Mesenchymal stem cell (in vitro differentiated cells and primary cell): Measurements from ENCODE around the gene CORO2B.

Experiments used
- DNase-seq: peaks from one replicate; pipeline ENCODE4 v3.0.0-alpha.2; 2013
- H2AFZ ChIP-seq: one replicate; pipeline ENCODE4 v1.6.1; 2013; ENCODE audit warnings: low read depth, mild to moderate bottlenecking, control low read depth, inconsistent platforms, low read length, moderate library complexity
- H2AK5ac ChIP-seq: 2 replicates; pipeline ENCODE4 v1.6.1; 2013; ENCODE audit warnings: low read length, moderate library complexity, mild to moderate bottlenecking, inconsistent platforms; ENCODE audit not compliant: severe bottlenecking
- H2BK120ac ChIP-seq: one replicate; pipeline ENCODE4 v1.6.1; 2013; ENCODE audit warnings: low read depth, mild to moderate bottlenecking, inconsistent platforms, low read length, moderate library complexity
- H2BK12ac ChIP-seq, 2 experiments: one replicate each; pipeline ENCODE4 v1.6.1; 2013; ENCODE audit warnings: inconsistent platforms in 2 of 2, low read length in 2 of 2, mild to moderate bottlenecking in 2 of 2, moderate library complexity in 2 of 2, control low read depth in 1 of 2
- H2BK15ac ChIP-seq: one replicate; pipeline ENCODE4 v1.6.1; 2013; ENCODE audit warnings: mild to moderate bottlenecking, low read depth, inconsistent platforms; ENCODE audit not compliant: poor library complexity, severe bottlenecking
- H2BK5ac ChIP-seq: 2 replicates; pipeline ENCODE4 v1.6.1; 2013; ENCODE audit warnings: low read depth, mild to moderate bottlenecking, low read length, control low read depth, inconsistent platforms; ENCODE audit not compliant: poor library complexity, severe bottlenecking
- H3K14ac ChIP-seq, 2 experiments: one replicate each; pipeline ENCODE4 v1.6.1; 2013; ENCODE audit warnings: inconsistent platforms in 2 of 2, low read length in 2 of 2, control low read depth in 1 of 2, mild to moderate bottlenecking in 1 of 2, moderate library complexity in 1 of 2
- H3K18ac ChIP-seq, 2 experiments: one replicate each; pipeline ENCODE4 v1.6.1; 2013; ENCODE audit warnings: inconsistent platforms in 2 of 2, low read length in 2 of 2, control low read depth in 1 of 2, low read depth in 1 of 2, mild to moderate bottlenecking in 1 of 2
- H3K23ac ChIP-seq, 2 experiments: one replicate each; pipeline ENCODE4 v1.6.1; 2013; ENCODE audit warnings: inconsistent platforms in 2 of 2, low read length in 2 of 2, mild to moderate bottlenecking in 2 of 2, moderate library complexity in 2 of 2, control low read depth in 1 of 2
- H3K27ac ChIP-seq: 2 replicates; pipeline ENCODE4 v1.5.1; 2013; ENCODE audit warnings: mild to moderate bottlenecking, moderate library complexity, low read length, control low read depth, inconsistent platforms; ENCODE audit not compliant: poor library complexity, severe bottlenecking
- H3K27me3 ChIP-seq, 2 experiments: 2 replicates each; pipeline versions ENCODE4 v1.6.1 to v1.7.0; 2013; ENCODE audit warnings: low read length in 2 of 2, mild to moderate bottlenecking in 2 of 2, moderate library complexity in 2 of 2, control low read depth in 1 of 2, inconsistent platforms in 1 of 2; ENCODE audit not compliant: control insufficient read depth in 1 of 2, insufficient read depth in 1 of 2
- H3K36me3 ChIP-seq, 2 experiments: 2 replicates each; pipeline versions ENCODE4 v1.6.1 to v1.7.0; 2013; ENCODE audit warnings: low read length in 2 of 2, control low read depth in 1 of 2, inconsistent platforms in 1 of 2, low read depth in 1 of 2, mild to moderate bottlenecking in 1 of 2; ENCODE audit not compliant: insufficient read depth in 2 of 2, control insufficient read depth in 1 of 2
- H3K4ac ChIP-seq, 2 experiments: one replicate each; pipeline ENCODE4 v1.6.1; 2013; ENCODE audit warnings: inconsistent platforms in 2 of 2, low read length in 2 of 2, mild to moderate bottlenecking in 2 of 2, moderate library complexity in 2 of 2, control low read depth in 1 of 2, low read depth in 1 of 2
- H3K4me1 ChIP-seq: 2 replicates; pipeline ENCODE4 v1.6.1; 2013; ENCODE audit warnings: low read depth, low read length, control low read depth; ENCODE audit not compliant: control insufficient read depth, insufficient read depth
- H3K4me2 ChIP-seq: 2 replicates; pipeline ENCODE4 v1.6.1; 2013; ENCODE audit warnings: low read length, mild to moderate bottlenecking, inconsistent platforms; ENCODE audit not compliant: poor library complexity, severe bottlenecking
- H3K4me3 ChIP-seq, 2 experiments: 2 replicates each; pipeline versions ENCODE4 v1.5.1 to v1.7.0; 2013; ENCODE audit warnings: low read length in 2 of 2, mild to moderate bottlenecking in 2 of 2, control low read depth in 1 of 2, low read depth in 1 of 2; ENCODE audit not compliant: insufficient read depth in 1 of 2
- H3K79me1 ChIP-seq: replicated peaks from 2 replicates; pipeline ENCODE4 v1.6.1; 2013; ENCODE audit warnings: mild to moderate bottlenecking, control low read depth, low read length, inconsistent platforms; ENCODE audit not compliant: poor library complexity, severe bottlenecking
- H3K9ac ChIP-seq: 2 replicates; pipeline ENCODE4 v1.7.0; 2013; ENCODE audit warnings: mild to moderate bottlenecking, low read length, moderate library complexity
- H3K9me3 ChIP-seq: 2 replicates; pipeline ENCODE4 v1.7.0; 2013; ENCODE audit warnings: mild to moderate bottlenecking, low read length; ENCODE audit not compliant: control insufficient read depth
- H4K8ac ChIP-seq: one replicate; pipeline ENCODE4 v1.6.1; 2013; ENCODE audit warnings: inconsistent platforms, mild to moderate bottlenecking, low read length, moderate library complexity
- H4K91ac ChIP-seq: one replicate; pipeline ENCODE4 v1.6.1; 2013; ENCODE audit warnings: mild to moderate bottlenecking, low read length, inconsistent platforms
- WGBS: methylation state at CpG from one replicate; pipeline ENCODE4 v1.1.7; 2013; ENCODE audit warnings: mixed read lengths; 5-methylcytosine and 5-hydroxymethylcytosine counted together

CORO2B gene

GRCh38 chr15:68658151-68658550 lies 79.4 kb downstream of the CORO2B start:
- Histone ChIP-seq H3K36me3 (peaks cover 14 to 38% of the 10 kb centered on the region in 2 experiments), H4K91ac (no peak overlapping the region), H3K23ac (no peak overlapping the region), H3K14ac (no peak overlapping the region), H3K9me3 (no peaks in the 10 kb centered on the region), H3K27me3 (no peaks in the 10 kb centered on the region), H3K79me1 (peaks cover 2% of the 10 kb centered on the region), H4K8ac (peak overlapping the region; percentile 13), H2BK5ac (no peak overlapping the region), H2AFZ (no peak overlapping the region), H3K4me1 (peaks cover 4% of the 10 kb centered on the region), H3K27ac (no peak overlapping the region), H3K4me3 (no peak overlapping the region), H3K4ac (no peak overlapping the region), H2BK120ac (no peak overlapping the region), H3K18ac (no peak overlapping the region), H2AK5ac (no peak overlapping the region), H2BK15ac (no peak overlapping the region), H3K4me2 (no peak overlapping the region), H2BK12ac (no peak overlapping the region), H3K9ac (no peak overlapping the region)
- no peak for DNase-seq
- 52% methylated on average over 8 of the region's 8 CpGs for WGBS

DNA sequence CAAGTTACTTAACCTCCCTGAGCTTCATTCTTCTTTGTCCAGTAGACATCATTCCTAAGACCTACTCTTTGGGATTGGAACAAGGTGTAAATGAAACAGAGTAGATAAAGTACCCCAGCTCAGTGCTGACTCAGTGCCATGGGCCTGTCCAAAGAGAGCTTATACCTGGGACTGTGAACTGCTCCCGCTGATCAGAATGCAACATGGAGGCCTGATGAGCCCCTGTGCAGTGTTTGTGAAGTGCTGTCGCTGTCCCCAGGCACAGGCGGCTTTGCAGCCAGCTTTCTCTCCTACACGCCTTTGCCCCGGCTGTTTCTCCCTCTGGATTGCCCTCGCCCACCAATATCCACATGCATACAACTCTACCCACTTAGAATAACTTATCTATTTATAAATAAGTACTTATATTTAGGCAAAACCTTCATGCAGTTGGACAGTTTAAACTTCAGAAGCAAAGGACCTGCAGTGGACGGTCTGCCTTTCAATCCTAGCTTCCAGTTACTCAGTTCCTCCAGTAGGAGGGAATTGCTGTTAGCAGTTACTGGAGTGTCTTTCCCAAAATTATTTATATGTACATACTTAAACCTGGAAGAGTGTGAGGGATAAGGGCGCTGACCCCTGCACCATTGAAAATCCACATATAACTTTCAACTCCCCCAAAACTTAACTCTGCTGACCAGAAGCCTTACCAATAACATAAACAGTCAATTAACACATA lies 80.0 kb downstream of the CORO2B start:
- H2AK5ac ChIP-seq: no peak overlapping the region
- no peak overlapping the region for H3K14ac ChIP-seq
- no peak overlapping the region for H4K8ac ChIP-seq
- no peak overlapping the region for H3K4me2 ChIP-seq
- 87% methylated on average over 6 of the region's 8 CpGs for WGBS
- H4K91ac ChIP-seq: no peak overlapping the region
- no peaks in the 10 kb centered on the region for H3K27me3 ChIP-seq
- no peak overlapping the region for H3K23ac ChIP-seq
- H3K79me1 ChIP-seq: peaks cover 2% of the 10 kb centered on the region
- no peak for DNase-seq
- no peak overlapping the region for H3K4ac ChIP-seq
- H2BK120ac ChIP-seq: no peak overlapping the region
- H2BK15ac ChIP-seq: no peak overlapping the region
- peaks cover 4% of the 10 kb centered on the region for H3K4me1 ChIP-seq
- H3K4me3 ChIP-seq: no peak overlapping the region
- H2AFZ ChIP-seq: no peak overlapping the region
- H3K9me3 ChIP-seq: no peaks in the 10 kb centered on the region
- no peak overlapping the region for H3K9ac ChIP-seq
- H3K27ac ChIP-seq: no peak overlapping the region
- H2BK5ac ChIP-seq: no peak overlapping the region
- no peak overlapping the region for H3K18ac ChIP-seq
- H2BK12ac ChIP-seq: no peak overlapping the region
- peaks cover 12 to 40% of the 10 kb centered on the region in 2 experiments for H3K36me3 ChIP-seq

- Histone ChIP-seq H2BK5ac (no peak overlapping the region), H3K23ac (no peak overlapping the region), H3K79me1 (peaks cover 13% of the 10 kb centered on the region), H3K27ac (no peak overlapping the region), H3K9ac (no peak overlapping the region), H4K91ac (no peak overlapping the region), H2BK120ac (no peak overlapping the region), H2AFZ (no peak overlapping the region), H3K4me3 (no peak overlapping the region), H2BK15ac (no peak overlapping the region), H4K8ac (no peak overlapping the region), H3K14ac (no peak overlapping the region), H2BK12ac (no peak overlapping the region), H3K4me1 (peaks cover 2% of the 10 kb centered on the region), H3K36me3 (peaks cover 11 to 66% of the 10 kb centered on the region in 2 experiments), H3K4me2 (no peak overlapping the region), H2AK5ac (no peak overlapping the region), H3K27me3 (no peaks in the 10 kb centered on the region), H3K4ac (no peak overlapping the region), H3K9me3 (peaks cover 4% of the 10 kb centered on the region), H3K18ac (no peak overlapping the region)
- 89% methylated on average over 1 of the region's 1 CpG for WGBS
- no peak for DNase-seq
Observed at GRCh38 chr15:68663526-68663925, 84.7 kb downstream of the CORO2B start.

- no peaks in the 10 kb centered on the region for H3K27me3 ChIP-seq
- H2BK120ac ChIP-seq: no peak overlapping the region
- 92% methylated on average over 4 of the region's 6 CpGs for WGBS
- no peak overlapping the region for H3K27ac ChIP-seq
- no peak overlapping the region for H2AK5ac ChIP-seq
- no peak for DNase-seq
- no peak overlapping the region for H4K91ac ChIP-seq
- H2AFZ ChIP-seq: no peak overlapping the region
- no peak overlapping the region for H3K14ac ChIP-seq
- peaks cover 11% of the 10 kb centered on the region for H3K79me1 ChIP-seq
- peaks cover 4% of the 10 kb centered on the region for H3K9me3 ChIP-seq
- H3K4ac ChIP-seq: no peak overlapping the region
- H3K9ac ChIP-seq: no peak overlapping the region
- no peak overlapping the region for H2BK12ac ChIP-seq
- H3K36me3 ChIP-seq: peaks cover 12 to 62% of the 10 kb centered on the region in 2 experiments
- H3K23ac ChIP-seq: no peak overlapping the region
- H3K4me1 ChIP-seq: peaks cover 2% of the 10 kb centered on the region
- H4K8ac ChIP-seq: no peak overlapping the region
- no peak overlapping the region for H2BK15ac ChIP-seq
- H3K4me2 ChIP-seq: no peak overlapping the region
- no peak overlapping the region for H2BK5ac ChIP-seq
- H3K4me3 ChIP-seq: no peak overlapping the region
- H3K18ac ChIP-seq: no peak overlapping the region
Observed at GRCh38 chr15:68666120-68666811, 87.5 kb downstream of the CORO2B start.
